Coronary artery (tissue), 2 donors: ENCODE results near the gene SEC61B.
A peak's percentile ranks its signal among the peaks of the same experiment; 100 is the strongest.

Experiments used
- DNase-seq: peaks from one replicate; pipeline ENCODE4 v3.0.0-alpha.2; 2017; ENCODE audit warnings: low spot score
- H3K27ac ChIP-seq, 2 donors: fragments of 200-600 bp; sonication (generic); one replicate each; pipeline ENCODE4 v1.5.1; 2016 to 2019
- H3K4me3 ChIP-seq: fragments of 200-600 bp; sonication (generic); 2 replicates; pipeline ENCODE4 v1.5.1; 2016; ENCODE audit warnings: mild to moderate bottlenecking, moderate library complexity
- TF ChIP-seq, protein P1 (sequence below): fragments of 200-600 bp; sonication (generic); IDR thresholded peaks from one replicate; pipeline ENCODE4 v1.5.1; 2019; ENCODE audit warnings: antibody characterized with exemption

The SEC61B gene

DNA sequence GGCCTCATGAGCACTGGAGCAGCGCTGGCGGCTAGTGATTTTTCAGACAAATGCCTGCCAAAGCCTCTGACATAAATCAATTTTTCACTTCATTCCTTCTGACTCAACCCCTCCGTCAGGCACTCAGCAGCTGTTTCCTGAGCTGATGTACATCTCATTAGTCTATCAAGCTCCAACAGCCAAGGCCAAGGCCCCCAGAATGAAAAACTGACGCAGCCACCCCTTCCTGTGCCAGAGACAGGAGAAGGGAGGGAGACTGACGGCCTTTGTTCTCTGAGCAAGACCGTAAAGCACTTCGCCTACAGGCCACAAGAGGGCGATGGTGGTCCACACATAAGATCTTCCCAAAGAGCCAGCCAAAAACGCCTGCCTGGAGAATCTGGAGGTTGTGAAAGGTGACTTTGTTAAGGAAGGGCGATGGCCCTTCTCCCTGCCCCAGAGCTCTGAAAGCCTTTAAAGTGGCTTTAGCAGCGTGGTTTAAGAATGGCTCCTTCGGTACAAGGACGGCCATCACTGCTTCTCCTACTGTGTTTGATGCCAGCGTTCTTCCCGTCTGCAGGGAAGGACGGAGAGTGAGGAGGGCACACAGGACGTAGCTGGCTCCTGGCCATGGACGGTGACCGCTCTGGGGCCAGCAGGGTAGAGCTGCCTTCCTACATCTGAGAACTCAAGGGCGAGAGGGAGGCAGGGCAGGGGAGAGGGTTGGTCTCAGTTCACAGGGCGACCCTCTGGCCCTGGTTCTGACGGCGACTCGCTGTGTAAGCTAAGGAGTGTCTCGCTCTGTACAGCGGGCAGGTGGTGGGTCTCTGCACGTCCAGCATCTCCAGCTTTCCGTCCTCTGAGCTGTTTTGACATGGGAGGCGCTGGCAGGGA, 37.4 kb upstream of the SEC61B start:
- peak overlapping the region in 1 of 2 donors; percentile 38 for H3K27ac ChIP-seq

DNA sequence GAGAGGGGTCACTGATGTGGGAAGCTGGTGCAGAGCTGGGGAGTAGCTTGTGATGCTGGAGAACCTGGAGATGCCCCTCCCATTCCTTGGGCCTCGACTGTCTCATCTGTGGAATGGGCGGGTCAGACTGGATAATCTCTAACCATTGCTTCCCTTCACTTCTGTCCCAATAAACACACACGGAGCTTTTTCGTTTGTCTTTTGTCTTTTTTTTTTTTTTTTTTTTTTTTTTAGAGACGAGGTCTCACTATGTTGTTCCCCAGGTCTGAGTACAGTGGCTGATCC, 36.8 kb upstream of the SEC61B start:
- Histone ChIP-seq H3K27ac (no peak overlapping the region), H3K4me3 (no peak overlapping the region)
- DNase-seq = no peak
- TF ChIP-seq, protein P1, sequence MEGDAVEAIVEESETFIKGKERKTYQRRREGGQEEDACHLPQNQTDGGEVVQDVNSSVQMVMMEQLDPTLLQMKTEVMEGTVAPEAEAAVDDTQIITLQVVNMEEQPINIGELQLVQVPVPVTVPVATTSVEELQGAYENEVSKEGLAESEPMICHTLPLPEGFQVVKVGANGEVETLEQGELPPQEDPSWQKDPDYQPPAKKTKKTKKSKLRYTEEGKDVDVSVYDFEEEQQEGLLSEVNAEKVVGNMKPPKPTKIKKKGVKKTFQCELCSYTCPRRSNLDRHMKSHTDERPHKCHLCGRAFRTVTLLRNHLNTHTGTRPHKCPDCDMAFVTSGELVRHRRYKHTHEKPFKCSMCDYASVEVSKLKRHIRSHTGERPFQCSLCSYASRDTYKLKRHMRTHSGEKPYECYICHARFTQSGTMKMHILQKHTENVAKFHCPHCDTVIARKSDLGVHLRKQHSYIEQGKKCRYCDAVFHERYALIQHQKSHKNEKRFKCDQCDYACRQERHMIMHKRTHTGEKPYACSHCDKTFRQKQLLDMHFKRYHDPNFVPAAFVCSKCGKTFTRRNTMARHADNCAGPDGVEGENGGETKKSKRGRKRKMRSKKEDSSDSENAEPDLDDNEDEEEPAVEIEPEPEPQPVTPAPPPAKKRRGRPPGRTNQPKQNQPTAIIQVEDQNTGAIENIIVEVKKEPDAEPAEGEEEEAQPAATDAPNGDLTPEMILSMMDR = no peak

More for the DNA sequence above, 37.4 kb upstream of the SEC61B start:
- peak overlapping the region; percentile 55 for H3K4me3 ChIP-seq
- TF ChIP-seq, protein P1 = peak; percentile 86
- peak; percentile 88 for DNase-seq

DNA sequence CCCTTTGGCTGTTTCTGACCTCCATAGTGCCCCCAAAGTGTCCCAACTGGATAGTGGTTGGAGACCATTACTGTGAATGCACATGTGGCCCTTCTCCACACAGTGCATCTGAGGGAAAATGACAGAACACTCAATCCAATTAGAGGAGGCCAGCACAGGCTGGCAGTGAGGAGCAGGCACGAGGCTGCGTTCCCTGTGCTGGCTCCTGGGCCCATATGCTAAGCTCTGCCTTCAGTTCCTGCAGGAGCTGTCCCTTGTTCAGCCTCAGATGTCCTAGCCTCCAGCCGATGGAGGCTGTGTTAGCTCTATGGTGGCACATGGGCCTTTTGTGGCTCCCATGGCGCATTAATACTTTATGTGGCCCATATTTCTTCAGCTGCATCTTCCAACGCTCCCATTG, 36.1 kb upstream of the SEC61B start:
- DNase-seq = no peak
- H3K27ac ChIP-seq = no peak overlapping the region
- TF ChIP-seq, protein P1 = no peak
- H3K4me3 ChIP-seq = no peak overlapping the region

DNA sequence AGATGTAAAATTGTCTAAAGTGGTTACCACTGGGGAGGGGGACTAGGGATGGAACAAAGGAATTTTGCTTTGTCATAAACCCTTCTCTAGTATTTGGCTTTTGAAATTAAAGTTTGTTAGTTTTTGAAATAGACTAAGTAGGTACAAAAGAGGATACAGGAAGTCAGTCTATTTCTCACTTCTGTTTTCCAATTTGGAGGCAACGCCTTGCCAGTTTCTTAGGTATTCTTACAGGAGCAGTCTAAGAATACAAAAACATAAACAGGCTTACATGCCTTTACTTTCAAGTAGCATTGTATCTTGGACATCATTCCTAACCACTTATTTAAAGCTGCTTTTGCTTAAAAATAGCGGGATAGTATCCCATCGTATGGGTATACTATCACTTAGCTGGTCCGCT, 34.8 kb upstream of the SEC61B start:
- no peak overlapping the region for H3K27ac ChIP-seq
- no peak for DNase-seq
- no peak overlapping the region for H3K4me3 ChIP-seq
- TF ChIP-seq, protein P1 = no peak

DNA sequence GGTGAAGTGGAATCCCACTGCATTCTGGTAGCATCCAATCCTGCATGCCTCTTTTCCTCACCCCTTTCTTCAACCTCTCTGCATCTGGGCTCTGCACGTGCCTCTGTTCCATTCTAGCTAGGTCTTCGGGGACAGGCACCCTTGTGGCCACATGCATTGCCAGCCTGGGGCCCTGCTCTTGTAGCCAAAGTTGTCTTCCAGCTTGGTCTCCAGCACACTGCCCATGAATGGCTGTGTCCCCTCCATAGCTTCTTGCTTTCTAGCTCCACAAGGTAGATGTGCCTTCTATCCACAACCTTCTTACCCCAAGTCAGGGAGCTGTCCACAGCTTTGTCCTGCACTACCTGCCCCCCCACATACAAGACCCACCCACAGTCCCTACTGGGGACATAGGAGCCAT, 32.9 kb upstream of the SEC61B start:
- no peak for DNase-seq
- no peak overlapping the region for H3K27ac ChIP-seq
- TF ChIP-seq, protein P1 = no peak

DNA sequence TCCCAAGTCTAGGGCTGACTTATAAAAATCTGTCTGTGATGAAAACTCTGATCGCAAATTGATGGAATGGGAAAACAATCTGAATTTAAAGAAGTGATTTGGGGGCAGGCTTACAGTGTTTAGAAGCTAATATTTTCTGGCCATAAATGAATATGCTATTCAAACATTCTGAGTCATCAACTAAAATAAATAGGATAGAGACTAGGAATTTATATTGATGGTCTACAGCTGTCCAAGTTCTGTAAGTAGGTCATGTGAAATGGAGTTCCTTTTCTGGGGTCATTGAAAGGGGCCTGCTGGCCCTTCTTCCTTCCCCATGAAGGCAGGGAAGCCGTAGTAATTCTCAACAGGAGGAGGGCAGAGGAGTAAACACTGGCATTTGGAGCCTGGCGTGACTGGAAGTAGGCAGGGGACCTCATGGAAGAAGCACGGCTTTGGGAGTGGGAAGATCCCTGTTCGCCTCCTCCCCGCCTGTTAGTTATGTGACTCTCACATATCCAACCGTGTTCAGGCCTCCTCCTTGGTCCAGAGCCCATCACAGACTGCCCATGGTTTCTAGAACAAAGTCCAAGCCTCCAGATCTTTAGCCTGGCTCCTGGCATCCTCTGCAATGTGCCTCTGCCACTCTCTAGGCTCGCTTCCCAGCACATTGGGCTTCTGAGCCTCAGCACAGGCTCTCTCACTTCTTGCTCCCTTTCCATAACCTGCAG, 32.0 kb upstream of the SEC61B start:
- TF ChIP-seq, protein P1 = no peak
- H3K4me3 ChIP-seq = no peak overlapping the region
- no peak overlapping the region for H3K27ac ChIP-seq
- no peak for DNase-seq

More for the DNA sequence above, 32.9 kb upstream of the SEC61B start:
- no peak overlapping the region for H3K4me3 ChIP-seq
